ENCODE data around the gene EVA1A.
"Not testable (repeated sequence)": the region's sequence is repeated elsewhere in the genome, so short reads cannot be mapped to it uniquely, and the experiment has no call there.

EVA1A gene

DNA sequence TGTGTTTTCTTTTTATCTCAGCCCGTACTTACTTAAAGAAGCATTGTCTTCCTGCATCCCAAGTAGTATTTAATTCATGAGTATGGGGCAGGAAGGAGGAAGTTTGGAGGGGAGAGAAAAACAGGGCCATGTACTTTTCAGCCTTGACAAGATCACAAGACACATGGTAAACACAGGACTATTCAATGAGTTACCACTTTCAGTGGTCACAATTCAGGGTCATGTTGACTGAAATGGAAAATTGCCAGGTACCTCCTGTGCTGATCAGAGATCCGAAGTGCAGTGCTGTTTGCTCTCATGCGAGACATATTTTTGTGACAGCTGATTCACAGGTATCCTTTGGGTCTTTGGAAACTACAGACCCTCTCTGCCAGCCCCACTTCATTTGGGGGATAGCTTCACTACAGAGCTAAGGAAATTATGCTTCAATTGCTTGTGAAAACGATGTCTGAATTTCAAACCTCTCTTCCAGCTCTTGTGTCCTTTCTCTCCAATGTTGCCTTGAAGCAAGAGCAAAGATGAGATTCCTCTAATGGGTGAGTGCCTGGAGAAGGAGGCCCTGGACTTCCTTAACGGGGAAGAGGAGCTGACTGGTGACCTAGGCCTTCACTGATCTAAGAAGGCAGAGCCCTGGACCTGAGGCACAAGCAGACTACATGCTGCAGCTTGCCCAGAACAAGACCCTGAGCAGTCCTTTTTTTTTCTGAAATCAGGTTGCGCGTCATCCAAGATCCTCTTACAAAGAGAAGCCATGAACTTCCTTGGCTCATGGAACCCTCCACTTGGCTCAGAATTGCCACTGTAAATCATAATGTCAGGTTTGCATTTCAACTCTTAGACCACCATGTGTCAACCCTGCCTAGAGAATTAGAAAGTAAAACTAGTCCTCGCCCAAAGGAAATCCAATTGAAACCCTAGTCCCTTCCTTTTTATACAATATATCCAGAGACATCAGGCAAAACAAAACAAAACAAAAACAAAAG, 44.1 kb downstream of the EVA1A start:
- no peak for DNase-seq

DNA sequence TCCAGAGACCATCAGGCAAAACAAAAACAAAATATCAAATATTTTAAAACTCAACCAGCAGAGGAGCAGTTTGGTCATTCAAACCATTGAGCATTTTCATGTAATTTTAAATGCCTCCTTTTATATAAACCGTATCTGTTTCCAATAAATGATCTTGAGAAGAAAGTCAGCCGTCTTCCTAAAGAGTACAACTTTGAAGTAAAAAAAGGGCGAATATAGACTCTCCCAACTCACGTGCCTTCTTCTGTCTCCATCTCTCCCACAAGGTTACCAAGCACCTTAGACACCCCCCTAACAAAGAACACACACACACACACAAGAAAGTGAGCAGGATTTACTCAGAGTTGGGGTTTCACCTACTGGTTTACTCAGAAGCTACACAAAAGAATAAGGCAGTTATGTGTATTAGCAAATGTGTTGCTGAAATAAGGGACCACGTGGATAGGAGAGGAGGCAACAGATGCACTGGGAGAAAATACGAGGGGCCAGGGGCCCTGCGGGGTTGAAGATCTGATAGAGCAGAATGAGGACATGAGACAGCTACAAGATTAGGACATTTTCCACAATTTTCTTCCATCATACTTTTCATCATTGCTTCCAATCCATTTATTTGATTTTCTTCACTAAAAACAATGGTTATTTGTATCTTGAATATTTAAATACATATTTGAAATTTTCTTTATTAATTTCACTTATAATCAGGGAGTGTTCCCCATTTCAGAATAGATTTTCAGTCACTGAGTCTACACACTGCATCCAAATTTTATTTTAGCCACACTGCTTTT, 45.0 kb downstream of the EVA1A start:
- DNase-seq, result no peak

DNA sequence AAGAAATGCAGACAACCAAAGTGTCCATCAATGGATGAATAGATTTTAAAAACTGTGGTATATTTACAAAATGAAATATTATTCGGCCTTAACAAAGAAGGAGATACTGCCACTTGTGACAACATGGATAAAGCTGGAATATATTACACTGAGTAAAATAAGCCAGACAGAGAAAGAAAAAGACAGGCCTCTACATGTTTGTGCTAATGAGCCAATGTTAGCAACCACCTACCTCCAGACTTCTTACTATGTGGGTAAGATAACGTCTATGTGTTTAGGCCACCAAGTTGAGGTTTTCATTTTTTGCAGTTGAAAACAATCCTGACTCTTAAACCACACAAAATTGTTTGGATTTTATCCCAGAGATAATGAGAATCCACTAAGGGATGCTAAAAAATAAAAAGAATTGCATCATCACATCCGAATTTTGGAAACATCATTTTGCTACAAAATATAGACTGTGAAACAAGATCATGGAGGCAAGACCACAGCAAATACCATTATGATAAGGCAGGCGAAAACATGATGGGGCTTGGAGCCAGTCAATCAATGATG, 47.0 kb downstream of the EVA1A start:
- no peak for DNase-seq

DNA sequence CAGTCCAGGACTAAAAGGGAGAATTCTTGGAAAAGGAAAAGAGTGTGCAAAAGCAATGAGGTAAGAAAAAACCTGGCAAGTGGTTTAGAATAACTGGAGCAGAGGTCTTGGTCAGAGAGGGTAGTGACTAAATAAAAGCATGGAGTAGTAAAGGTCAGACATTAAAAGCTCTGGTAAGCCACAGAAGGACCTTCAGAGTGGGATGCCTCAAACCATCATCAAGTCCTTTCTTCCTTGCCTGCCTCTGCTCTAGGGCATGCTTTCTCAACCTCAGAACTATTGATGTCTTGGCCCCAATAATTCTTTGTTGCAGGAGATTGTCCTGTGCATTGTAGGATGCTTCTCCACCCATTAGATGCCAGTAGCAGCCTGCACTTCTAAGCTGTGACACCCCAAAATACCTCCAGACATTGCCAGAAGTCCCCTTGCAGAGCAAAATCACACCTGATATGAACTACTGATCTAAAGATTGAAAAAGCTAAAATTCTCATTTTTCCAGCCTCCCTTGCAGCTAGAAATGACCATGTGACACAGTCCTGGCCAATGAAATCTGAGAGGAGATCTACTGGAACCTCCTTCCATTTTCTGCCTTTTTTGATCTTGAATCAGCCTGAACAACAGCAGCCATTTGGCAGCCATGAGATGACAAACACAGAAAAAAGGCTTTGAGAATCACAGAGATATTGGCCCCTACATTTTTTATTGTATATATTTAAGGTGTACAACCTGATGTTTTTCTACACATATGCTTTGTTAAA, 48.1 kb downstream of the EVA1A start:
- no peak for DNase-seq

DNA sequence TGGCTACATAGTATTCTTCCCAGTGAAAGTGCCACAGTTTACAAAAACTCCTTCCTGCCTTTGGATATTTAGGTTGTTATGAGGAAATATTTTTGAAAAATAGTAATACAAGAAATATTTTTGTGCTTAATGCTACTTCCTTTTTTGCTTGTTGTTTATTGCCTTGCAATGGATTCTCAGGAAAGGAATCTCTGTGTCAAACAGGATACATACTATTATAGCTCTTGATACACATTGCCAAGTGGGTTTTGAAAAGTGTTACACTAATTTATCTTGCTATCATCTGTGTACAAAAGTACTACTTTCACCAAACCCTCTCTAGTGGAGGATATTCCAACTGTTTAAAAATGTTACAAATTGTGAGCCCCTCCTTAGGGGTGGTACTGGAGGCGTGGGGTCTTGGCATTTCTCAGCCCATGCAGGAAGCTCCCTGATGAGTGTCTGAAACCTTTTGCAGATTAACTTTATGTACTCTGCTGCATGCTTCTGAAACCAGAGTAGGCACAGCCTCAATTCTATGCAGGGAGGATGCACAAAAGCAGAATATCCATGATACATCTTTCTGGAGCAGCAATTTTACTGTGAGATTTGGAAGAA, 54.5 kb downstream of the EVA1A start:
- DNase-seq, result no peak

DNA sequence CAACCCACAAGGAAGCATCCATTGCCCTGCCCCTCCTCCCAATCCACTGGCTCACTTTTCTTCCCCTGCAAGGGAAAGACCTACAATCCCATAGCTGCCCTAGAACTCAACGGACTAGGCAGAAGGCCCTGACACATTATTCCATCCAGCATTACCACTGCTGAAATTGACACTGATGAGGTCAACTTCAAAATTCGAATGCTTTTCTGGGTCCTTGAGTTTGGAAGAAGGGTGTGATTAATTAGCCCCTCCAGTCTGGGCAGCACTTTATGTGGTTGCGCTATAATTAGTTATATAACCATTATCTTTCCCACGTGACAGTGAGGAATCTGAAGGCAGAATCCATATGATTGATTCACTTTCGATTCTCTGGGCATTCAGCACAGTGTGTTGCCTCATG, 55.7 kb downstream of the EVA1A start:
- DNase-seq, result no peak

DNA sequence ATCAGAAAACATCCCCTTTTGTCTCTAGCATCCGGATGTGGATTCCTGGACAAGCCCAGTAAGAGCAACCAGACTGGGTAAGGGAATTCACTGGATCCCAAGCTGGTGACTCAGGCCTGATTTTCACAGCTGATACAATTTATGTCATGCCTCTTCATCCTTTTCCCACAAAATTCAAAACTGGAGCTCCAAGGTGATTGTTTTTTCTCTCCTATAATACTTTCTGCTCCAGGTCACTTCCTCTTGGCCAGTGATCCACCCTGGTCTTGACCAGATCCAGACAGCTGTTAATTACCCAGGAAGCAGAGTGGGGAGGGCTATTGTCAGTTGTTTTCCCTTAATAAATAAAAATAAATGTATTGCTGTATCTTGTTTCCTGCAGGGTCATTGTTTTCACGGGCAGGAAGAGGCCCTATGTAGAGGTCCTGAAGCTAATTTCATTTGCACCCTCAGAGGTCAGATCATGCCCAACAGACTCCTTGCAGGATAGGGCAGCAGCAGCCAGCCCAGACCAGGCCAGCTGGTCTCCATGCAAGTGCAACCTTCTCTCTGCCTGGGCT, 57.6 kb downstream of the EVA1A start:
- no peak for DNase-seq

DNA sequence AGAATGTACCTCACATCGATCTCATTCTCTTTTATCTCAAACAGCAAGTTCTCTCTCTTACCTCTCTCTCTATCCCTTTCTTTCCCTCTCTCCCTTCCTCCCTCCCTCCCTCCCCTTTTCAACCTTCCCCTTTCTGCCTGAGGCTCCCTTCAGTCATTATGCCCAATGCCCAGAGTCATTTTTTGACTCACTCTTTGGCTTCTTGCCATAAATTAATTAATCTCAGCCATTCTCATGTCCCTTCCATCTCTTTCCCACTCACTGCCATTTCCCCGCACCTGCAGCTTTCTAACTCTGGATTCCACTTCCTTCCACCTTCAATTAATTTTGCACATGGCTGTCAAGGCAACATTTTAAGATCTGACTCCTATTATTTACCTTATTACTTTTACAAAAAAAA, 60.1 kb downstream of the EVA1A start:
- DNase-seq, result no peak

DNA sequence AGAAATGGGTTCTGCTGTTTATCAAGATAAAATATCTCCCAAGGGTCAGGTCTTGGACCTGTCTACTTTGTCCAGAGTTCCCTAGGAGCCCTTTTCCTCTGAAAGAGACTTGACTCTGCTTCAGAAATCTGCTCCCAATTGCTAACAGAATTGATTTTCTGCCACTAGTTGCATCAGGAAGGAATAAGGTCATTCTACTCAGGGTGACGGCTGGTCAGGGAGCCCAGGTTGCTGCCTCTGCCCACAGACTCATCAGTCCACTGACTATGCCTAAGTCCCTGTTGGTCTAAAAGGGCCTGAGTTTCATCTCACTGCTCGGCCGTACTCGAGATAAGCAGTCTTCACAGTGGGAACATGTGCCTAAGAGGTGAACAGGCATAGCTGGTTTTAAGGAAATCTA, 61.2 kb downstream of the EVA1A start:
- DNase-seq, result no peak

DNA sequence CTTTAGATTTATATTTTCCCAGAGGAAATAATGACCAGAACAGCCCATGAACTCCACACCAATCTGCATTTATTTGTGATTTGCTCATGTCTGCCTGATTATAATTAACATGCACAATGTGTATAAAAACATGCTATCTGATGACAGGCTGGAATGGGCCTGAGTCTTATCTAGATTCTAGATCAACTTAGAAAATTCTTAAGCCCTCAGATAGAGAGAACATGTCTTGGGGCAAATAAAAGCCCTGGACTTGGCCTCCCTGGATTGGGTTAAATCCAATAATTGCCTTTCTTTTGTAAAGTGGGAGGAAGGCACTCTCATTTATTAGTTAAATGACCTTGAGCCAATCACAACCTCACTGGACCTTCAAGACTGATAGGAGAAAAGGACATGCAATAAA, 61.8 kb downstream of the EVA1A start:
- no peak for DNase-seq

DNA sequence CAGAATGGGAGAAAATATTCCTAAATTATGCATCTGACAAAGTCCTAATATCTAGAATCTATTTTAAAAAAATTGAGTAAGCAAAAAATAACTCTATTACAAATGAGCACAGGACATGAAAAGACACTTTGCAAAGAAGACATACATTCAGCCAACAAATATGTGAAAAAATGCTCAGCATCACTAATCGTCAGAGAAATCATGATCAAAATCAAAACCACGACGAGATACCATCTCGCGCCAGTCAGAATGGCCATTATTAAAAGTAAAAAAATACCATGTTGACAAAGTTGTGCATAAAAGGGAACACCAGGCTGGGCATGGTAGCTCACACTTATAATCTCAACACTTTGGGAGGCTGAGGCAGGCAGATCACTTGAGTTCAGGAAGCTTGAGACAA, 63.5 kb downstream of the EVA1A start:
- no peak for DNase-seq

DNA sequence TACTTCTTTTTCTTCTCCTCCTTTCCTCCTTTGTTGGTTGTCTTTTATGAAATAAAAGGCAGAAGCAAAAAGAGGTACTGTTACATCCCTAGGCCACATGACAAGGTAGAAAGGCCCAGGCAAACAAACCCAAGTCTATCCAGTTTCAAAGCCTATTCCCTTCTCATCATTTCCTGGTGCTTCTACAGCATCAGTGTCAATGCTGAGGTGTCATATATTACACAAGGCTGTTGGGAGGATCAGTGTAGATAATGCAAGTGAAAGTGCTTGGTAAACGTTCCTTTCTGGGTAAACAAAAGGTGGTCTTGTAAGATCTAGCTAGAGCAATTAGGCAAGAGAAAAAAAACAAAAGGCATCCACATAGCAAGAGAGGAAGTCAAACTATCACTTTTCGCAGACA, 64.9 kb downstream of the EVA1A start:
- no peak for DNase-seq

DNA sequence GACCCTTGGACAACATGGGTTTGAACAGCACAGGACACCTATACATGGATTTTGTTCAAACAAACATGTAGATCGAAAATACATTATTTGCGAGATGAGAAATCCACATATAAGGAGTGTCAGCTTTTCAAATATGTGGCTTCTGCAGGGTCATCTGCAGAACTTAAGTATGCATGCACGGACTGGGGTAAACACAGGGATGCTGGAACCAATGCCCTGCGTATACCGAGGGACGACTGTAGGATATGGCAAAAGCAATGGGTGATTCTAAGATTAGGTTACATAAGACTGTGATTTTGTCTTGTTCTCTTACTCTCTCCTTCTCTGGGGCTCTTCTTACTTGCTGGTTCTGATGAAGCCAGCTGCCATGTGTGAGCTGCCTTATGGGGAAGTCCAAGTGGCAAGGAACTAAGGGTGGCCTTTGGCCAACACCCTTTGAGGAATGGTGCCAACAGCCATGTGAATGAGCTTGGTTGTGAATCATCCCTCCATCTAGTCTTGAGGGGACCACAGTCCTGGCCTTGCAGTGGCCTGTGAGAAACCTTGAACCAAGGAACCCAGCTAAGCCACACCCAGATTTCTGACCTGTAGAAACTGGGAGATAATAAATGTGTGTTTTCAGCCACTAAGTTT, 66.5 kb downstream of the EVA1A start:
- no peak for DNase-seq

DNA sequence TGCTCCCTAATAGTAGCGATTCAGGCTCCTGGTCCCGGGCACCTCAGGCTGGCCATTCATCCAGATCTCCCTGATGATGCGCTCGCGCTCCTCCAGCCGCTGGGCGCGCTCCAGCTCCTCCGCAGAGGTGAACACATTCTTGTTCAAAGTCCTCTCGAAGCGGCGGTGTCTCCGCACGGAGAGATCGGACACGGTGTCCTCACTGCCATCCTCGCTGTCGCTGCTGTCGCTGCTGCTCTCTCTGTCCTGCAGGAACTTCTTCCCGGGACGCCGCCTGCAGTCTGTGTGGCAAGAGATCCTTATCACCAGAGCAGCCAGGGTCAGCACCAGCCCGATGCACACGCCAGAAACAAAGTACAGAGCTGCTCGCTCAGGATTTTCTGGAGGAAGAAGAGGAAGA, 67.5 kb downstream of the EVA1A start:
- DNase-seq, result no peak

DNA sequence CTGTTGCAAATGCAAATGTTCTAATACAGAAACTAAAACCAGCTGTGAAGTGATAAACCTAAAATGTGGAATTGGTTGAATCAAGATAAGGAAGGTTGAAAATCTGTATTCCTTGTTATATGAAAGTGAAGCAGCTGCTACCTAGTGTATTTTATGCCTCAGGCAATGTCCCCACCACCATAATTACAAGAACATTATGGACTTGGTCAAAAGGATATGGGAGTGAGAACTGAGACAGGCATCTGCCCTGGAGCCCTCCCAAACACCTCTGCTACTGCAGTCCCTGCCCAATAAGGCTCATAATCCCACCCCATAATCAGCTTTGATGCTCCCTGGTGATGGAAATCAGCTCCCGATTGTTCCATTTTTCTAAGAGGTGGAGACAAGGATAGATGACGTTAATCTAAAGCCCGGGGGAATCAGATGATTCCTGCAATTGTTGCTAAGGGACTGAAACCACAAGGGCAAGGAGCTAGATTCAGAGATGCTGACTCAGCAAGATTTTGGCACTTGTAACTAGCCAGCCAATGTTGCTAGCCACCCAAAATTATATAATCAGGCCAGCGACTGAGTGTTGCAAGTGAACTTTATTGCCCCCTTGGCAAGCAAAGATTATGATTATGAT, 69.5 kb downstream of the EVA1A start:
- no peak for DNase-seq

DNA sequence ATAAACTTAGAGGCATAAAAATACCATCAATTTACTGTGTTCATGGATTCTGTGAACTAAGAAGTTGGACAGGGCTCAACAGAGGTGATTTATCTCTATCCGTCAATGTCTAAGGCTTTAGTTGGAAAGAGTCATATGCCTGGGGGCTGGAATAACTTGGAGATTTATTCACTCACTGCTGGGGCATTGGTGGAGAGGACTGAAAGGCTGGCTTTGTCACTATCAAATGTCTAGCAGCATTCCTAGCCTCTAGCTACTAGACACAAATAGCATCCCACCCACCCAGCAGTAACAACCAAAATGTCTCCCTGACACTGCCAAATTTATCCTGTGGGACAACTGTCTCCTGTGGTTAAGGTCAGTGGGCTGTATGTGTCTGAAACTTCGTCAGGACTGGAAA, 71.0 kb downstream of the EVA1A start:
- DNase-seq, result no peak

DNA sequence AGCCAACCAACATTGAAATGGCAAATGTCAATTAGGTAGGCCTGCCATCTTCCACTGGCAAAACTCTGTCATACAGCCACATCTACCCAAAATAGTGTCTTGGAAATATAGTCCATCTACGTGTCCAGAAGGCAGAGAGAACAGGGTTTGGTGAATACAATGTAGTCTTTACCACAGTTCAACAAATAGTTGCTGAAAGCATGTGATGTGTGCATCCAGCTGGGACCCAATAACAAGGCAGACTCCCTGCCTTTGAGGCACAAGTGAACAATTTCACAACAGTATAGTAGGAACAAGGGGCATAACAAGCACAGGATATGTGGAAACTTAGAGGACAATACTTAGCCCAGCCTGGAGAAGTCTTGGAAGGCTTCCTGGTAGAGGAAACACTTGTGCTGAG, 72.6 kb downstream of the EVA1A start:
- DNase-seq, result no peak

DNA sequence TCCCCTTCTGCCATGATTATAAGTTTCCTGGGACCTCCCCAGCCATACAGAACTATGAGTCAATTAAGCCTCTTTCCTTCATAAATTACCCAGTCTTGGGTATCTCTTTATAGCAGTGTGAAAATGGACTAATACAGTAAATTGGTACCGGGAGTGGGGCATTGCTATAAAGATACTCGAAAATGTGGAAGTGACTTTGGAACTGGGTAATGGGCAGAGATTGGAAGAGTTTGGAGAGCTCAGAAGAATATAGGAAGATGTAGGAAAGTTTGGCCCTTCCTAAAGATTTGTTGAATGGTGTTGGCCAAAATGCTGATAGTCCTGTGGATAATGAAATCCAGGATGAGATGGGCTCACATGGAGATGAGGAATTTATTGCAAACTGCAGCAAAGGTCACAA, 74.0 kb downstream of the EVA1A start:
- not testable (repeated sequence) for DNase-seq

DNA sequence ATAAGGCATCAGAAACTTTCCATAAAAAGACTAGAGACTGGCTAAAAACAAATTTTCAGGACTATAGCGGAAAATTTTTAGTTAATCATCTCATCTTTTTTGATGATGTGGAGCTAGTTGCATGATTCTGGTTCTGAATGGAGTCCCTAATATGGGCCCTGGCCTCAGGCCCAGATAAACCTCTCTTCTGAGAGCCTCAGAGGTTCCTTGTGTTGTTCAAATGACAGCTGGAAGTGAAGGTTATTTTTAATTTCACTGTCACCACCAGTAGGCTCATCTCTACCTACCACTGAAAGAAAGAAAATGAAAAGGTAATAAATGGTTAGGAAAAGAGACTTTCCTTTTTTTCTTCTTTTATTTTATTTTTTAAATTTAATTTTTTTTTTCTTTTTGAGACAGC, 75.9 kb downstream of the EVA1A start:
- no peak for DNase-seq

DNA sequence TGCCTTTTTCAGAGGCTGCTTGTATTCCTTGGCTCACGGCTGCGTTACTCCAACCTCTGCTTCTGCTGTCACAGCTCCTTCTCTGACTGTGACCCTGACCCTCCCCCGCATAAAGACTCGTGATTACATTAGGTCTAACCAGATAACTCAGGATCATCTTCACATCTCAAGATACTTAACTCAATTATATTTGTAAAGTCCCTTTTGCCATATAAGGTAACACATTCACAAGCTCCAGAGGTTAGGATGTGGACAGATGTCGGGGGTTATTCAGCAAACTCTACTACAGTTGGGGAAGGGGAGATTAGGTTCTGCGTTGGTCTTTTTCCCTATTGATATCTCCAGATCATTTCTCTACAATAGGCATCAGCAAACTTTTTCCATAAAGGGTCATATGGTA, 76.9 kb downstream of the EVA1A start:
- no peak for DNase-seq

DNA sequence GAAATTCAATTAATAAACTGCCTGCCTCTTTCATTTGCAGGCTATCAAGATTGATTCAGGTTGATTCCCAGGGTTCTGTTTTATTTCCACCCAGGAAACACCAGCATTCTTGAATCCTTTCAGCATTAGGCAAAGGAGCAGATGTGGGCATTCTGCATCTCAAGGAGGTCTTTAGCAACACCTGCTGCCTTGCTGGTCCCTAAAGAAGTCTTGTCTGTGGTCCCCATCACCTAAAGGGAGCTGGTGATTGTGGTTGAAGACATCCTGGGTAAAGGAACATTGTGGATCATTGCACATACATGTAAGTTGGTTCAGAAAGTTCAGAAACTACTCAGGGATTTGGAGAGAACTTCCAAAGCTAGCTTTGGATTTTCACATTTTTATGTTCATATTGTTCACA, 78.3 kb downstream of the EVA1A start:
- DNase-seq, result no peak

Measured in NCI-H524 treated with DMSO at 0.1 percent for 48 hours (cell line).